ENCODE results near the gene CCDC50.

- TF ChIP-seq, protein P1, sequence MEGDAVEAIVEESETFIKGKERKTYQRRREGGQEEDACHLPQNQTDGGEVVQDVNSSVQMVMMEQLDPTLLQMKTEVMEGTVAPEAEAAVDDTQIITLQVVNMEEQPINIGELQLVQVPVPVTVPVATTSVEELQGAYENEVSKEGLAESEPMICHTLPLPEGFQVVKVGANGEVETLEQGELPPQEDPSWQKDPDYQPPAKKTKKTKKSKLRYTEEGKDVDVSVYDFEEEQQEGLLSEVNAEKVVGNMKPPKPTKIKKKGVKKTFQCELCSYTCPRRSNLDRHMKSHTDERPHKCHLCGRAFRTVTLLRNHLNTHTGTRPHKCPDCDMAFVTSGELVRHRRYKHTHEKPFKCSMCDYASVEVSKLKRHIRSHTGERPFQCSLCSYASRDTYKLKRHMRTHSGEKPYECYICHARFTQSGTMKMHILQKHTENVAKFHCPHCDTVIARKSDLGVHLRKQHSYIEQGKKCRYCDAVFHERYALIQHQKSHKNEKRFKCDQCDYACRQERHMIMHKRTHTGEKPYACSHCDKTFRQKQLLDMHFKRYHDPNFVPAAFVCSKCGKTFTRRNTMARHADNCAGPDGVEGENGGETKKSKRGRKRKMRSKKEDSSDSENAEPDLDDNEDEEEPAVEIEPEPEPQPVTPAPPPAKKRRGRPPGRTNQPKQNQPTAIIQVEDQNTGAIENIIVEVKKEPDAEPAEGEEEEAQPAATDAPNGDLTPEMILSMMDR (IDR thresholded peaks at IDR 0.05; ENCODE audit: low read length): no peak
- TF ChIP-seq EZH2phosphoT487 (IDR thresholded peaks at IDR 0.05; ENCODE audit: low read length): no peak
Observed at GRCh38 chr3:191393146-191393545, 64.0 kb downstream of the CCDC50 start.
